Measurements from ENCODE around the gene HNRNPH1.
"Not testable (repeated sequence)": the region's sequence is repeated elsewhere in the genome, so short reads cannot be mapped to it uniquely, and the experiment has no call there.

DNA sequence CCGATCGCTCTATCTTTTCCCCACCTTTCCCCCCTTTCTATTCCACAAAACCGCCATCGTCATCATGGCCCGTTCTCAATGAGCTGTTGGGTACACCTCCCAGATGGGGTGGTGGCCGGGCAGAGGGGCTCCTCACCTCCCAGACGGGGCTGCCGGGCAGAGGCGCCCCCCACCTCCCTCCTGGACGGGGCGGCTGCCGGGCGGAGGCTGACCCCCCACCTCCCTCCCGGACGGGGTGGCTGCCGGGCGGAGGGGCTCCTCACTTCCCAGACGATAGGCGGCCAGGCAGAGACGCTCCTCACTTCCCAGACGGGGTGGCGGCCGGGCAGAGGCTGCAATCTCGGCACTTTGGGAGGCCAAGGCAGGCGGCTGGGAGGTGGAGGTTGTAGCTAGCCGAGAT lies 26.8 kb upstream of the HNRNPH1 start:
- not testable (repeated sequence) for TF ChIP-seq EZH2 (IDR thresholded peaks at IDR 0.05; ENCODE audit: borderline replicate concordance, low read length)
- TF ChIP-seq, protein P1, sequence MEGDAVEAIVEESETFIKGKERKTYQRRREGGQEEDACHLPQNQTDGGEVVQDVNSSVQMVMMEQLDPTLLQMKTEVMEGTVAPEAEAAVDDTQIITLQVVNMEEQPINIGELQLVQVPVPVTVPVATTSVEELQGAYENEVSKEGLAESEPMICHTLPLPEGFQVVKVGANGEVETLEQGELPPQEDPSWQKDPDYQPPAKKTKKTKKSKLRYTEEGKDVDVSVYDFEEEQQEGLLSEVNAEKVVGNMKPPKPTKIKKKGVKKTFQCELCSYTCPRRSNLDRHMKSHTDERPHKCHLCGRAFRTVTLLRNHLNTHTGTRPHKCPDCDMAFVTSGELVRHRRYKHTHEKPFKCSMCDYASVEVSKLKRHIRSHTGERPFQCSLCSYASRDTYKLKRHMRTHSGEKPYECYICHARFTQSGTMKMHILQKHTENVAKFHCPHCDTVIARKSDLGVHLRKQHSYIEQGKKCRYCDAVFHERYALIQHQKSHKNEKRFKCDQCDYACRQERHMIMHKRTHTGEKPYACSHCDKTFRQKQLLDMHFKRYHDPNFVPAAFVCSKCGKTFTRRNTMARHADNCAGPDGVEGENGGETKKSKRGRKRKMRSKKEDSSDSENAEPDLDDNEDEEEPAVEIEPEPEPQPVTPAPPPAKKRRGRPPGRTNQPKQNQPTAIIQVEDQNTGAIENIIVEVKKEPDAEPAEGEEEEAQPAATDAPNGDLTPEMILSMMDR (conservative IDR thresholded peaks at IDR 0.05 in 1 of 2, IDR thresholded peaks at IDR 0.05 in 1 of 2; ENCODE audit: extremely low read depth in 1 of 2, insufficient read depth in 1 of 2, low read depth in 1 of 2, low read length in 2 of 2) = not testable (repeated sequence)
